ENCODE measurements around the gene RALA. TPM values are rescaled to one million over a fixed set of nuclear protein-coding genes. Genes with fewer than 3 reads are reported as not detected.
"Not testable (repeated sequence)": the region's sequence is repeated elsewhere in the genome, so short reads cannot be mapped to it uniquely, and the experiment has no call there.

RALA gene
- total RNA-seq, 1 donor from 2014 or later: 39.3 TPM

GRCh38 chr7:39688611-39689480, 65.5 kb downstream of the RALA start:
- no peak for DNase-seq

DNA sequence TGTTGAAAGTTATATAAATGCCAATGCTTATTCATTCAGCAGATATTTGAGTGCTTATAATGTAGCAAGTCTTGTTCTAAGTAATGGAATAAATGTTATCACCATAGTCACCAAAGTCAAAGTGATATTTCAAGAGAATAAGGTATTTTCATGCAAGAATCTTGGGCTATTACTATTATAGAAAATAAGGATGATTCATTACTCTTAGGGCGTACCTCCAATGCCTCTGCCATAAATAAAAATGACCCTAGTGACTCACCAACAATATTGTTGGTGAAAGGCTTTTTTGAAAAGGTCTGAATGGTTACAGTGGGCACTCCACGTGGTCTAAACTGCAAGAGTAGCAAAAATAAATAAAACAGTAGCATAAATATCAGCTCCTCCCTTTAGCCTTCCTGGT, 68.4 kb downstream of the RALA start:
- no peak for DNase-seq

- DNase-seq: not testable (repeated sequence)
Observed at GRCh38 chr7:39693086-39693485, 69.7 kb downstream of the RALA start.

DNA sequence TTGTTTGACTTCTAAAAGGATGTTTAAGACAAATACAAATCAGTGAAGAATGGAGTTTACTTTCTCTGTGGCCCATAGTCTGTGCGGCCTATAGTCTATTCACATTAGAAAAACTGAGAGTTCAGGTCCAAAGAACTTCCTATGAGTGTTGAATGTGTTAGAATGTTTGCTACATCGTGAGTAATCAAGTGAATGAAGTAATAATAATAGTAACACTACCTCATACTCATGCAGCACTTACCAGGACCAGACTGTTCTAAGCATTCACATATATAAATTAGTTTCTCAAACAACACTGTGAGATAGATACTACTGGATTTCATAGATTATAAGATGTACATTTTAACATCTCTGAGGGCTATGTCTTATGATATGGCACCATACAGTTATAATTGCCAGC, 70.4 kb downstream of the RALA start:
- DNase-seq: no peak

DNA sequence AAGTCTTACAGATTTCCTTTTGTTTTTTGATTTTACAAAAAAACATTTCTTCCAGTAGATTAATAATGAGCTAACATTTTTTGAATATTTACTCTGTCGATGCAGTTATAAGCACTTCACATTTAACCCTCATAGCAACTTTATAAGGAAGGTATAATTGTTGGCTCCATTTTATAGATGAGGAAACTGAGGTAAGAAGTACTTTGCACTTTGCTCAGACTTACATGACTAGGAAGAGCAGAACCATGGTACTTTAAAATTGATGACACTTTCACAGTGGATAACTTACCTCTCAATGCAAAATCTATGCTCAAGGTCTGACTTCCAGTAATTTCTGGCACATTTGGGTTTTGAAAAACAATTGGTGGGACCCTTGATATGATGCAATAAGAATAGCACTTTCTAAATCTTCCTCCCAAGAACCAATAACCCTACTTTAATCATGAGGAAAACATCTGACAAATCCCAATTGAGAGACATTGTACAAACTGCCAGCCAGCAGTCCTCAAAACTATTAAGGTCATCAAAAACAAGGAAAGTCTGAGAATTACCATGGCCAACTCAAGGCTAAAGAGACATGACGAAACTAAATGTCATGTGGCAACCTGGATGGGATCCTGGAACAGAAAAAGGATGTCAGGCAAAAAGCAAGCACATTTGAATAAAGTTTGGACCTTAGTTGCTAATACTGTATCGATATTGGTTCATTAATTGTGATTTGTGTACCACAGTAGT, 72.6 kb downstream of the RALA start:
- no peak for DNase-seq

DNA sequence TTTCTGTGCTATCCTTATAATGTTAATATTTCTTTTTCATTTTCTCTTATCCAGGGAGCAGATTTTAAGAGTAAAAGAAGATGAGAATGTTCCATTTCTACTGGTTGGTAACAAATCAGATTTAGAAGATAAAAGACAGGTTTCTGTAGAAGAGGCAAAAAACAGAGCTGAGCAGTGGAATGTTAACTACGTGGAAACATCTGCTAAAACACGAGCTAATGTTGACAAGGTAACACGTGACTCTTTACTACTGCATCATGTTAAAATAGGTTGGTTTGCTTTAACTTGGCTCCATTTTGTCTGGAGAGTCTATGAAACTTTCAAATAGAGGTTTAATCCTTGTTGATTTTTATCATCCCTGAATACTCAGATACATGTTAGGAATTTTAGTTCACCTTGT, 73.3 kb downstream of the RALA start:
- DNase-seq: no peak

GRCh38 chr7:39697483-39697882, 74.1 kb downstream of the RALA start:
- no peak for DNase-seq

DNA sequence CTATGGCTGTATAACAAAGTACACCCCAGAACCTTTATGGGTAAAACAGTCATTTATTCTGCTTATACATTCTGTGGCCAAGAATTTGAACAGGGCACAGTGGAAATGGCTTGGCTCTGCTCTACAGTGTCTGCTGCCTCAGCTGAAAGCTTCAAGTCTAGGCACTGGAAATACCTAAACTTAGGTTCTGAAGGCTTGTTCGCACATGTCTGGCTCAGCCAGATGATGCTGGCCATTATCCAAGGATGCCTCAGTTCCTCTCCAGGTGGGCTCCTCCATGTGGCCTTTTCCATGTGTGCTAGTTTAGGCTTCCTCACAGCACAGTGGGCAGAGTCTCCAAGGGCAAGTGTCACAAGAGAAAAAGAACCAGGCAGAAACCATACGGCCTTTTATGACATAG, 76.8 kb downstream of the RALA start:
- no peak for DNase-seq

- DNase-seq: no peak
Observed at GRCh38 chr7:39700932-39701331, 77.6 kb downstream of the RALA start.

- DNase-seq: no peak
Observed at GRCh38 chr7:39702133-39702532, 78.8 kb downstream of the RALA start.

DNA sequence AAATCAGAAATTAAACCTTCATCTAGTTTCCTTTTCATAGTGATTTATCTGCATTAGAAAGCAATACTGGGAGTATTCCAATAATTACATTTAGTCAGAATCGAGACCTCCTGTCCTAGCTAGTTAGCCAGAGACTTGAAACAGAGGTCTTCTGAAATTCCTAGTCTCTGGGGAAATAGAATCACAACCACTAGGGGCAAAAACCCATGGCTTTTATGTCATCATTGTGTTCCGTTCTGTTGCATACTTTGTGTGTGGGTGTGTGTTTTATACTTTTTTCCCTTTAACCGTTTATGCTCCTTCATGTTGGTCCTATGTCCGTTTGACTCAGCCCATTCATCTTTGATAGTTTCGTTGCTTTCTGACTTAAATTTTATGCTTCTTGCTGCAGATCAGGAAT, 79.8 kb downstream of the RALA start:
- no peak for DNase-seq

DNA sequence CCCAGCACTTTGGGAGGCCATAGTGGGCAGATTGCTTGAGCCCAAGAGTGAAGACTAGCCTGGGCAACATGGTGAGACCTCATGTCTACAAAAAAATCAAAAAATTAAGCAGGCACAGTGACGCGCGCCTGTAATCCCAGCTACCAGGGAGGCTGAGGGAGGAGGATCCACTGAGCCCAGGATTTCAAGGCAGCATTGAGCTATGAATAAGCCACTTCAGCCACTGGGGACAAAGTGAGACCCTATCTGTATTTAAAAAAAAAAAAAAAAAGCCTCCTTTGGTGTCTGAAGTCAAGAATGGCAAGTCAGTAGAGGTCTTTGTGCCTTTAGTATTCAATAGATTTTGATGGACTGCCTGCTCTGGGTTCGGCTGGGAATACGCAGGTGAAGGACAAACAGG, 85.7 kb downstream of the RALA start:
- no peak for DNase-seq

DNA sequence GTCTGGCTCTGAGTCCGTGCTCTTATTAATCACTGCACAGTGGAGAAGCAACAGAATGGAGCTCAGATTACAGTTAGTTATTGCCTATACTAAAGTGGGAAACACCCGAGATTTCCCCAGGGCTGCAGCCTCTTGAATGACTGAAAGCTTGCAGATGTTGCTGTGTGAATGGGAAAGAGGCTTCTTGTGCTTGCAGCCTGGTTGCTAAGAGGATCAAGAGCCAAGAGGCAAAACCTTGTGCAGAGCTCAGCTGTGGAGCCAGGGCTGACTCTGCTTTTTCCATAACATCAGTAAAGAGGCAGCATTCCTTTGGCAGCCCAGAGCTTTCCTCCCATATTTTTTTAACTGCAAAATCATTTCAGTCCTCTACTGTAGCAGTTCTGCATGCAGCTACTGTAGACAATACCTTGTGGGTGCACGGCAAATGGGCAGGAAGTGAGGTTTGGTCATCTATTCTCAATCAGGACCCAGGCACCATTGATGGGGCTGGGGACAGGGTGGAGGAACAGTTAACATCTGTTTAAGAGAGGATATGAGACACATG, 86.5 kb downstream of the RALA start:
- DNase-seq: peak; percentile 5

DNA sequence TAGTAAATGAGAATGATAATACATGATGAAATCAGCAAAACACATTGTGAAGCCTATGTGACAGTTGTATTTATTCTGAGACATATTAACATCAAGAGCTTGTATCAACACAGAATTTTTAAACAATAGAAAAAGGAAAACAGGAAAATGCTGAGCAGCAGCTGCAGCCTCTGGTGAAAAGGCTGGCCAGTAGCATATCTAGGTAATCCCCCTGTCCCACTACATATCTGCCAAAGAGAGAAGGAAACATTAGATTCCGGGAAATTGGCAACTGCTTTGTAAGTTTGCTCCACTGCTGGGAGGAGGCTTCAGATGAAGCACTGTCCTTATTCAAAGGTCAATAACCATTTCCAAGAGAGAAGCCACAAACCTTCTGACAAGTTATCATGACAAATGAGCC, 89.4 kb downstream of the RALA start:
- no peak for DNase-seq

GRCh38 chr7:39714447-39715091, 91.2 kb downstream of the RALA start:
- DNase-seq: no peak

DNA sequence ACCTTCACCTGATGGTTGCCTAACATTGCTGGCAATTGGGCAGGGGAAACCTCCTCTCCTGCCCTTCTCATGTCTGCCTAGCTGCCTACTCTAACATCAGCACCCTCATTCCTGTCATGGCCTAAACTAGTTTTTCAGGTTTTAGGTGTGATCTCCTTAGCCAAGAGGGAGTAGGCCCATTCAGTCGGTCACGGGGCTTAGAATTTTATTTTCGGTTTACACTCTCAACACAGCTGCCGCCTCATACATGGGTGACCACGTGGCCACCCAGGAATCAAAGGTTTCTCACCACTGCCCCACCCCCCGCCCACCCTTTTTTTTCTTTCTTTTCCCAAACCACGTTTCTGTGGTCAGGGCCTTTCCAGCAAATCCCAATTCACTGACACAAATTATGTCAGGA, 97.2 kb downstream of the RALA start:
- no peak for DNase-seq

DNA sequence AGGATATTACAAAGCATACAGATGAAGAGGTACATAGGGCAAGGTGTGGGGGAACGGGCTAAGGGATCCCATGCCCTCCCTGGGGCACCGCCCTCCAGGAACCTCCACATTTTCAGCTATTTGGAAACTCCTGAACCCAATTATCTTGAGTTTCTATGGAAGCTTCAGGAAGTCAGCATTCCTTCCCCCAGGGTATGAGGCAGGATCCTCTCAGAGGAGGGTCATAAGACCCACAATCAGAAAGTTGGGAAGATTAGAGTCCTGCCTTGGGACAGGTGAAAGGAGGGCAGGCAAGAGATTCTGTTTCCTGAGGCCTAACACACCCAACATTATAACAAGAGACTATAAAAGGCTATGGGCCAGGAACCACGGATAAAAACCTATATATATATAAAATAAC, 98.0 kb downstream of the RALA start:
- no peak for DNase-seq

DNA sequence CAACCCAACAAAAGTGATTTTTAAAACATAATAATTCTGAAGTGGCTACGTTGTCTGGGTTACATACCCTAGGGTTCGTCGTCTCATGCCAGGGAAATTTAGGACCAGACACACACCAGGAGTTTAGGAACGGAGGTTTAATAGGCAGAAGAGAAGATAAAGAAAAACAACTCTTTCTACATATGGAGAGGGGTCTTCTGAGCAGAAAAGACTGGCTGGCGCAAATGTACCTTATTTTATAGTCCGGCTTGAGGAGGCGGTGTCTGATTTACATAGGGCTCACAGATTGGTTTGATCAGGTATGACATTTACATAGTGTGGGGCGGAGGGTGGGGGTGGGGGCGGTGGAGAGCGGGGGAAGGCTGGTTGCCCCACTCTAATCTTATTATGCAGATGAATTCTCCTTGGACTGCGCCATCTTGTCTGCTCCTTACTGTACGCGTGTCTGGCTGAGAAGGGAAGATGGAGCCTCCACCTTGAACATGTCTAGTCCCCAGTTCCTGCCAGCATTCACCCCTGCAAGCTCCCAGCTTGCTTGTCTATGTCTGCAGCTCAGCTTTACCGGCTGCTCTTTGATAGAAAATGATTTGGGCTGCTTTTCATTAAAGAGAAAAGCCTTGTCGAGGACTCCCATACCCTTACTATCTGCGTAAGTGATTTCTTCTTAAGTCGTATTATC, 98.7 kb downstream of the RALA start:
- no peak for DNase-seq

DNA sequence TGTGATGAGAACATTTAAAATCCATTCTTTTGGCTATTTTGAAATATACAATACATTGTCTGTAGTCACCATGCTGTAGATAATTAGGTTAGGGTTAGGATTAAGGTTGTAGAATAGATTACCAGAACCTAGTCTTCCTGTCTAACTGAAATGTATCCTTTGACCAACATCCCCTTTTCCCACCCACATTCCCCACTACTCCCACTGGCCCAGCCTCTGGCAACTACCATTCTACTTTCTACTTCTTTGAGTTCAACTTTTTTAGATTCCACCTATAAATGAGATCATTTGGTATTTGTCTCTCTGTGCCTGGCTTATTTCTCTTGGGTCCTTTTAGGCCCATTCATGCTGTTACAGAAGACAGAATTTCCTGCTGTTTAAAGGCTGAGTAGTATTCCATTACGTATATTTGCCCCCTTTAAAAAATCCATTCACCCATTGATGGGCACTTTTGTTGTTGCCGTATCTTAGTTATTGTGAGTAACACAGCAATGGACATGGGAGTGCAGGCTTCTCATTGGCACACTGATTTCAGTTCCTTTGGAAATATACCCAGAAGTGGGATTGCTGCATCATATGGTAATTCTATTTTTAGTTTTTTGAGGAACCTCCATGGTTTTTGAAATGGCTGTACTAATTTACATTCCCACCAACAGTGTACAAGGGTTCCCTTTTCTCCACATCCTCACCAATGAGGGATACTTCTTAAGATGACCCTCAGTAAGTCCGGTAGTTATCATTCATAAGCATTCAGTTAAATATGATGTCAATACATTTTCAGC, 104.0 kb downstream of the RALA start:
- no peak for DNase-seq

GRCh38 chr7:39732837-39733804, 109.7 kb downstream of the RALA start:
- peak; percentile 96 for DNase-seq

All from occipital lobe (tissue), 2 donors.